GM21447 (cell line): Measurements from ENCODE around the gene ZNF573.

ENCODE experiments used
- ATAC-seq: cut with Tn5 transposase; IDR thresholded peaks from one replicate; pipeline ENCODE4 v1.9.1; 2021; ENCODE audit not compliant: unreplicated experiment

Gene ZNF573

DNA sequence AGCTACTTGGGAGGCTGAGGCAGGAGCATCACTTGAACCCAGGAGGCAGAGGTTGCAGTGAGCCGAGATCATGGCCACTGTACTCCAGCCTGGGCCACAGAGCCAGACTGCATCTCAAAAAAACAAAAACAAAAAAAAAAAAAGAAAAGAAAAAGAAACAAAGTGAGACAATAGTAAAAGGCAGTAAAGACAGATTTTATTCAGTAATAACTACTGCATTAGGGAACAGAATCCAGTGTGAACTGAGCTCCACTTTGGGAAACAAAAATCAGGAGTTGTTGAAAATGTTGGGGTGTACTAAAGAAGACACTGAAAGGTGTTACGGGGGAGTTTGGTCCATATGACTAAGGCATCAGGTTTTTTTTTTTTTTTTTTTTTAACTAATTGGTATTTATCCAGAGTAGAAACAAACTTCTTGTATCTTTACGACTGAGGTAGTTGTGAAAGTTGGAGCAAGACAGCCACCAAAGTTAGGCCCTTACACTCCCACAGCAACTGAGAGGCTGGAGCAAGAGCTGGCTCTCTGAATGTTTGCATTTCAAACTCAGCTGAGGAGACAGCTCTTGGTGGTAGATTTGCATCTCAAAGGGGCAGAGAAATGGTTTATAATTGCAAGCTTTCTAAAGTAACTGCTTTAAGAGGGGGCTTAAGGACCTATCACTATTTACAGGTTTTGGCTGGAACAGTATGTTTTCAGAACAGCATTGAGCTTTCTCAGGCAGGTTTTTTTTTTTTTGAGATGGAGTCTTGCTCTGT, 84.1 kb downstream of the ZNF573 start:
- no peak for ATAC-seq

DNA sequence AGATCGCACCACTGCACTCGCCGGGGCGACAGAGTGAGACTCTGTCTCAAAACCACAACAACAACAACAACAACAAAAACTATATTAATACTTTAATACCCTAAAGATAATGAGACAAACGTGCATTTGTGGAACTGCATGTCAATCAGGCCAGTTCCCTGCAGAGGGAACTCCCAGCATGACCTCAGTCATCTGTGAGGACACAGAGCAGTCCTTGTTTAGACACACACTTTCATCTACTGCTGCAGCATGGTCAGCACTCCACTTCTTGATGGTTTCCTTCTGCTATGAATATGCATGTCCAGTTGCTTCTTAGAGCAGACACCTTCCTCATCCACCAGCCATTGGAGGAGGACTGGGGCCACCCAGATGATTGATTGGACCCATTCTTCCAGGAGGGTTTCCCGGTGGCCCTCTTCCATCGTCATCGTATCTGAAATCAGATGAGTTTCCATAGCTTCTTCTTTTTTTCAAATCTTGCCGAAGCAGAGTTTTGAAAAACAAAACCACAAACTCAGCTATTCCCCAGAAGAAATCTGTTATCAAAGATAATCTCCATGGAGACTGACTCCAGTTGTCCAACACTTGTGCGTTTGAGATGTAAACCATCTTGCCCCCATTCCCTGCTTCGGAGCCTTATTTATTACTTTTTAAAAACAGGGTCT, 86.3 kb downstream of the ZNF573 start:
- no peak for ATAC-seq

DNA sequence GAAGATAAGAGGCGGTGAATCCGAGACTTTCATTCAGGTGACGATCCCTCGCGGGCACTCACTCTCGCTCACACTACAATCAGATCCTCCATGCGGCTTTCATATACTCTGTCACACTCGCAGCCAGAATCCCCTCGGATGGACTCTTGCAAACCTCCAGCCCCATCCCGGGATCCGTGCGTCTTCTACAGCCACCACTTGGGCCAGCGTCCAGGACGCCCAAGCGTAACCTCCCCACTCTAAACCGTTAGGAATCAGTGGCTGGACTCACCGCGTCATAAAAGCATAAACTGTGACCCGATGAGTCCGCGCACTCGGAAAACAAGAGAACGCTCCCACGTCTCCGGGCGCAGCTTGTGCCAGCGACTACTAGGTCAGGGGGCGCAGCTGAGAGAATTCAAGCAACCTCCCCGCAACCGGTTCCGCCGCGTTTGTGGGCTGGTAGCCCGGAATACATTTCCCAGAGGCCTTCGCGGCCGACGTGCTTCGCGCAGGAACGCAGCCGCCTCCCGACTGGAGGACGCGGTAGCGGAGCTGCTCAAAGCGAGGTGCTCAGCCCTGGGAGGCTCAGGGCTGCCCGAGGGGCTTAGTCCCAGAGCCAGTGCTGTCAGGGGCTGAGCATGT, 87.4 kb downstream of the ZNF573 start:
- ATAC-seq = no peak
